Choroid plexus epithelial cell (primary cell): ENCODE results near the gene CEP85L.

Experiments
- DNase-seq: peaks from one replicate; pipeline ENCODE4 v3.0.0-alpha.2; 2010; ENCODE audit warnings: low read depth
- H3K4me3 ChIP-seq: 2 replicates; pipeline ENCODE4 v1.5.1; 2011; ENCODE audit warnings: low read depth, mild to moderate bottlenecking, control low read depth, low read length, moderate library complexity
- CTCF ChIP-seq: conservative IDR thresholded peaks from 2 replicates; pipeline ENCODE4 v1.5.1; 2011; ENCODE audit warnings: low read depth, mild to moderate bottlenecking, control low read depth, inconsistent platforms, low read length, moderate library complexity

The CEP85L gene

GRCh38 chr6:118419448-118420394 lies 231.7 kb downstream of the CEP85L start:
- no peak for TF ChIP-seq CTCF
- no peak overlapping the region for H3K4me3 ChIP-seq
- DNase-seq: peak; percentile 5
